CD4-positive, alpha-beta T cell treated with Interleukin-4 for 4 hours (primary cell): ENCODE measurements around the gene ARHGAP22.

Source experiments
- DNase-seq: peaks from one replicate; pipeline ENCODE4 v3.0.0-alpha.2; 2020

ARHGAP22 gene

DNA sequence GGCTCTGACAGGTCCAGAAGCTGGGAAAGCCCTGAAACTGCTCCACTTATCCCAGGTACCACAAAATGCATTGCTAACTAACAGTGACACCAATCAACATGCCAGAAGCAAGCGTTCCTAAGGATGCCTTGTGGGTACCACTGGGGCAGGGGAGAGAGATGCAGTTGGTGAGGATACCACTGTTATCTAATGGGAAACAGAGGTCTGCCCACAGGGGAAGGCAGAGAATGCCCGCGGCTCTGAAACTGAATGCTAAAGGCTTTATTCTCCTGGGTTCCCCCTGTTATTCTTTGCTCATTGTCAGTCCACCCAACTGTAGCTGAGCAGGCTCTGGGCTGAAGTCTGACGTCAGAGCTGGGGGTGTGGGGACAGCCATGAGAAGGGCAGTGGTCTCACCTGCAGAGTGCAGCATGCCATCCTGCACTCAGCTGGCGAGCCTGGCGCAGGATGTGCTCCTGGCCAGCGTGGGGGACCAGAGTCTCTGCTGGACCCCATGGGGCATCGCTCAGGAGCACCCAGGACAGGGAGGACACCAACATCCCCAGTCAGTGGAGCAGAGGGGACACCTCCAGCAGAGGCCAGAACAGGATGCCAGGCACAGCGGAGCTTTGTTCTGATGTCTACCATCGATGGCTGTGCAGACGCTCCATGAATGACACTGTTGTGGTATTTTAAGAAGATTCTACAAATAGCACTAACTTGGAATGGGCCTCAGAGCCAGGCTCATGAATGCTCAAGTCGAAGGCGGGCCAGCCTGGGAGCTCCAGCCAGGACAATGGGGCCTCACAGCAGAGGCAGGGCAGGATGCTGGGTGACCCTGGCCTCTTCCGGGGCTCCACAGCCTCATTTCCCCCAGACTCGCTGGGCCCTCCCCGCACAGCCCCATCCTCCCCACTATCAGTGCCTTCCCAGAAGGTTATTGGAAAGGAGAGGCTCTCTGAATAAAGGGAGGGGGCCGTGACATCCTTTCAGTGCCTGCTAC, 95.8 kb downstream of the ARHGAP22 start:
- no peak for DNase-seq

DNA sequence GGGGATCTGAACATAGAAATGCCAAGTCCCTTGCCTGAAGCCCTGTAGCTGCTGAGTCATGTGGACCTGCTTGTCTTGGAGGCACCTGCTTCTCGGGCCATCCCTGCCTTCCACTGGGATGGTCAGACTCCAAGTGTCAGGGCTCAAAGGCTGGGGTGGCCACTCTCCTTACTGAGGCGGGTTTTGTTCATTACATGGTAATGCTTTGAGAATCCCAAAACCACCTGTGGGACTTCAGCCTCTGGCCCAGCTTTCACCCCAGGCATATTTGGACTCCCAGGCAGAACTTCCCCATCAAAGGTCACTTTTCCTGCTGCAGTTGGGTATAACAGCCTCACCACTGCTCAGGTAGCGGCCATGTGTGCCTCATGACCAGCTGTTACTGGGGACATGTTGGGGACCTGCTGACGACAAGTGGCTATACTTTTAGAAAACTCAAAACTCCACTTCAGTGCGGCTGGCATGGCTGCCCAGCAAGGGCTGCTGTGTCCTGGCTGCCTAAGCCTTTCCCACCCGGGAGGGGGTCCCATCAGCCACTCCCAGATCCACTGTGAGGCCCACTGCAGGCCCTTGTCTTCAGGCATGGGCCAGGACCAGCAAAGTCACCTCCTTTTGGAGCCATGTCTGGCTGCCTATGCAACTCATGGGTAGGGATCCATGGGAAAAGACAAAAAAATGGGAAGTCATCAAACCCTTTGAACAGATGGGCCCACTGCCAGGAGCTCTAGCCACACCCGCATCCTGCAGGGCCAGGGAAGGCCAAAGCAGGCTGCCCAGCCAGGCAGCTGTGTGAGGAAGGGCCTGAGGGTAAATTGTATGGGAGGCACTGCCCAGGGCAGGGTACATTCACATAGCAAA, 96.7 kb downstream of the ARHGAP22 start:
- no peak for DNase-seq

DNA sequence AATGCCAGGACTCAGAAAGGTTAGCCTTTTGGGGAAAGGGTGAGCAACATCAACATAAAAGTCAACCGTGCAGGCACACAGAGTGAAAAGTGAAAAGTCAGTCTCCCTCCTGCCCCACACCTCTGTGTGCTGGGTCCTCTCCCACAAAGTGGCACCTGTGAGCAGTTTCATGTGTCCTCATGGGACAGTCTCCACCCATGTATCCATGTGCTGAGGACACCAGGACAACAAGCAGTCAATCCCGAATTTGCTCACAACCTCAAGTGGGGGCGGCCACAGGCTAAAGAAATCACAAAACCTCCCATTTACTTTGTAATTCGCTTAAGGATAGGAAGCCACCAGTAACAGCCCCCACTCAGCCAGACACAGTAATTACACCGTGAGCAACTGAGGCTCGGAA, 97.4 kb downstream of the ARHGAP22 start:
- no peak for DNase-seq

DNA sequence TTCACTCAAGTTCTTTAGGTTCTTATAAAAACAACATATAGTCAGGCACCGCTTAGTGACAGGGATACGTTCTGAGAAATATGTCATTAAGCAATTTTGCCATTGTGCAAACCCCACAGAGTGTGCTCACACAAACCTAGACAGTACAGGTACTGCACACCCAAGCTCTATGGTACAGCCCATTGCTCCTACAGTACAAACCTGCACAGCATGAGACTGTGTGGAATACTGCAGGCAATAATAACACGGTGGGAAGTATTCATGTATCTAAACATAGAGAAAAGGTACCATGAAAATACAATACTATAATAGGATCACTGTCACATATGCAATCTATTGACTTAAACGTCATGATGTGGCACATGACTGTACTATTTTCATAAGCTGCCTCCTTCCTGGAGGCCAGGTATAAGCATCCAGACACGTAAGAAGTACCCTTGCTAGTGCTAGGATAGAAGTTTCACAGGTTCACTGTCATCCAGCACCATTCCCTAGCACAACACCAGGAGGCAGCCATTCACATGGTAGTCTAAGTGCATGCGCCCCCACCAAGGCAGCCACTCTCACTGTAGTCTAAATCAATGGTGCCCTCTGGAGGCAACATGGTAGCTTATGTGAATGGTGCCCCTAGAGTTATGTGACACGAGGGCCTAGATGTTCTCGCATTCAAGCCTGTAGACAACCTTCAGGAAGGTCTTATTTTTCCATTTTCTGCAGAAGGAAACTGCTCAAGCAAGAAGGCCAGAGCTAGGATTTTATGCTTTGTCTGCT, 98.5 kb downstream of the ARHGAP22 start:
- no peak for DNase-seq

DNA sequence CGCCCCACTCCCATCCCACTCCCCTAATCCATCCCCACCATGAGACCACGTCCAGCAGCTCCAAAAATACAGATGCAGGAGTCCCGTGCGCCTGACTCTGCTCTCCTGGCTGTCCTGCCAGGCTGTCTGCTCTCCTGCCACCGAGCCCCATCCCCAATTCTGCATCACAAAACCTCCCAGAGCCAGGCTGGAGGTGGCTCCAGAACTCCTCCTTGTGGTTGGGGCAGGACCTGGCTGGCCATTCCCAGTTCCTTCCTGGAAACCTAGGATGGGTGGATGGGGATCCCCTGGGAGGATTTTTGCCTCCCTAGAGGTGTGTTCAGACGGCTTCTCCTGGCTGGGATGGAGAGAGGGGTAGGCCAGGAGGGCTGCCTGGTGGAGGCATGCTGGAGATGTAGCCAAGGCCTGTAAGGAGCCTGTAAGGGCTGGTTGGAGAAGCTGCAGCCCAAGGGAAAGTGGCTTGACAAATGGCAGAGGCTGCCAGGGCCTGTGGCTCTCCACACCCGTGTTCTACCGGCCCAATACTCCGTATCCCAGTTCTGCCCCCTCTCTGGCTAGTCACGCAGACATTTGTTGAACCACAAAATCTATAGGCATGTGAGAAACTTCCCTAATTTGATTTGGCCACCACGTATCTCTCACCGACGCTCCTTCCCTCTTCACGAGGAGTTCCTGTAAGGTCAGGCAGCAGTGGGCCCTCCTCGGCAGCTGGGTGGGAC, 99.3 kb downstream of the ARHGAP22 start:
- DNase-seq: no peak

DNA sequence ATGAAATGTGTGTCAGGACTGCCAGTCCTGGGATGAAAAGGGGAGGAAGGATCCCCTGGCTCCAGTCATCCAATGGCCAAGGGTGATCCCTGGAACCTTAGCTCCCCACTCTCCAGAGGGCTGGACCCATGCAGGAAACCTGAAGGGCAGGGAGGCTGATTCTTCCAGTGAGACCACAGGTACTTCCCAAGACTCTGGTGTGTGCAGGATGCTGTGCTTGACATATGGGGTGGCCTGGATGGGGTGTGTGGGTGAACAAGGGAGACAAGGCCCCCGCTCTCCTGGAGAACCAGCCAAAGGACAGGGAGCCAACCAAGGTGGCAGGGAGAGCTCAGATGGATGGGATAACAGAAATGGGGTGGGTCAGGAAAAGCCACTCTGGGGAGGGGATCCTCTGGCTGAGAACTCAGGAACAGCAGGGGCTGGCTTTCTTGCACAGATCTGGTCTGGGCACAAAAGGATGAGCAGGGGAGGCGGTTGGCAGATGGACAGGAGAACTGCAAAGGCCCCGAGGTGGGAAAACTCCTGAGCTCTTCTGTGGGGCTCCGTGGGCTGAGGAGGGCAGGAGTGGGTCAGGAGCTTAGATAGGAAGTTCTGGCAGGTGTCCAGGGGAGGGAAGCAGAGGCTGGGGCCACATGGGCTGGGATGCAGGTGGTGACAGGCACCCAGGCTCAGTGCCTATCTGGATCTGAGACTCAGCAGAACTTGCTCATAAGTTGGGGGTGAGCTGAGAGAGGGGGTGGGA, 100.6 kb downstream of the ARHGAP22 start:
- no peak for DNase-seq

DNA sequence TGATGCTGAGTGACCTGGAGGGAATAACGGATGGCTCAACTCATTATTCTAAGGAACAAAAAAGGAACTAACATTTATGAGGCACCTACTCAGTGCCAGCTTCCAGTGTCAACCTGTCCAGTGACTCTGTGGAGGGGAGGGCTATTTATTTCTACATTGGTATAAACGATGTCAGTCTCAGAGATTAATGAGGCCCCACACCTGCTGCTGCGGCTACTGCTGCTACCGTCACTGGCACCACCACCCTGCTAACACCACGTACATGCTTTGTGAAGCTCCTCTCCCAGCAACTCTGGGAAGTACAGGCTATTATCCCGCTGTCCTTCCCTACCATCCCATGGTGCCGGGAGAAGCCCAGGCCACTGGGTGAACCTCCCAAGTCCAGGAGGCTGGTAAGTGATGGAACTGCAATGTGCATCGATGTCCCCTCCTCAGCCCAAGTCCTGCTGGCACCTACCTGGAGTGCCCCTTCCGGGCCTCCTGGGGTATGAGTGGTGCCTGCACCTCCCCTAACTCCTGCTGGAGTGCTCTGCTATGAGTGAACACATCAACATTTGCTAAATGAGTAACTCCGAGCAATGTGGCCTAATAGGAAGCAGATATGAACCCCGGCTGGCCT, 101.5 kb downstream of the ARHGAP22 start:
- no peak for DNase-seq

DNA sequence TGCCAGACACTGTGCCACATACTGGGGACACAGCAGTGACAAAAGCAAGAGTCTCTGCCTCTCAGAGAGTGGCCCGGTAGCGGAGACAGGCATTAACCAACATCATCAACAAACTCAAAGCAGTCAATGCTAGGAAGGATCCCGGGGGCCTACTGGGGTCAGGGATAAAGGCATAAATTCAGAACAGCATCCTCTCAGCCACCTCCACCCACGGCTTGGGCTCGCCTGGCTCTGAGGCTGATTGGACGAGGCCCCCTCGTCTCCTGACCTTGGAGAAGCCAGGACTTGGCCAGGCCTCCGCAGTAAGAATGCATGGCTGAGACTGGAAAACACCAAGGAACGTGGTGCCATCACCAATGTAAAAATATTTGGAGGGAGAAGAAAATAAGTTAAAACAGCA, 102.1 kb downstream of the ARHGAP22 start:
- DNase-seq: no peak

DNA sequence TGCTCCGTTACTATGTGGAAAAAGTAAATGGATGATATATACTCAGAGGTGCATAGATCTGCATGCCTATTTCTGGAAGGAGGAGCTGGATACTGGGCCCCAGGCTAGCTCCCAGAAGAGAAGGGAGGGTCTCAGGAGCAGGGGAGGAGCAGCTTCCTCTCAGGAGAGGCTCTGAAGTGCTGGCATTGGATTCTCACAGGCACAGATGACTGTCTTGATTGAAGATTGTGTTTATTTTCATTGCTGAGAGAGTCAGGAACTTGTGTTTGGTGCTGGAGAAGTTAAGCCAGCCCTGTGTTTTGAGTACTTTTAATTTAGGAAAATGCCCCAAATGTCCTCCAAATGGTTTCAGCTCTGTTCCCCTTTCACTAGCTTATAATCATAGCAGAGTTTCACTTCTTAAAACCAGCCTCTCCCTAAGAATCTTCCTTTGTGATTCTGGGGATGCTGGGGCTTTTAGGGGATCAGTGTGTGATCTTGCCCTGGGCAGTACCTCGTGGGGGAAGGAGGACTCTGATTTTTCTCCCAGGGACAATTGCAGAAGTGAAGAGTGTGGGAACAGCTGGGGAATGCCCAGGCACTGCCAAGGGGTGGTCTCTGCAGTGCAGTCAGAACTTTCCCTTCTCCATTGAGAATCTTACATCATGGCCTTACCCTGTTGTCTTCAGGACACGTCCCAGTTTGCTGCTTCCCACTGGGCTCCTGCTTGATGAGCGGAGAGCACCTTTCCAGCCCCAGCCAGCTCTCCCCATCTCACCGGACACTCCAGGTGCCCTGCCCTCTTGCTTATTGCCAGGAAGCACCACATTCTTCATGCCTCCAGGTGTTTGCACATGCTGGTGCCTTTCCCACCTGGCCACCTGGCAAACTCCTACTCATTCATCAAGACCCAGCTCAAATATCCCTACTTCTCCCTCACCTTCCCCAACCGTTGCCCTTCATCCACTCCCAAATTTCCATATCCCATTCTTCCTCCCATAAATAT, 102.8 kb downstream of the ARHGAP22 start:
- no peak for DNase-seq

DNA sequence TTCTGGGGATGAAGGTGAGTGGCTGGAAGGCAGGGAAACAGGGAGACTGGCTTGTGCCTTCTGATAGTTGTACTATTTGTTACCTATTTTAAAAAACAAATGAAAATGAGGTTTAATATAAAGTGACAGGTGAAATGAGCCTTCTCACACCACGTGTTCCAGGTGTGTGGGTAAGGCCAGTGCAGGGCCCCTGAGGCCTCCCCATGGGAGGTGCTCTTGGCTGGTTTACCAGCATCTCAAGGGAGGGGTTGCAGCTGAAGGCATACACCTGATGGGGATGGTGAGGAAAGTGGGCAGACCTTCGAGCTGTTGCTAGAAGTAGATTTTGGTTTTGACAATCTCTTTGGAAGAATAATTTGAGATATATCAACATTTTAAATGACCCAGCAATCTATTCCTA, 103.6 kb downstream of the ARHGAP22 start:
- no peak for DNase-seq

DNA sequence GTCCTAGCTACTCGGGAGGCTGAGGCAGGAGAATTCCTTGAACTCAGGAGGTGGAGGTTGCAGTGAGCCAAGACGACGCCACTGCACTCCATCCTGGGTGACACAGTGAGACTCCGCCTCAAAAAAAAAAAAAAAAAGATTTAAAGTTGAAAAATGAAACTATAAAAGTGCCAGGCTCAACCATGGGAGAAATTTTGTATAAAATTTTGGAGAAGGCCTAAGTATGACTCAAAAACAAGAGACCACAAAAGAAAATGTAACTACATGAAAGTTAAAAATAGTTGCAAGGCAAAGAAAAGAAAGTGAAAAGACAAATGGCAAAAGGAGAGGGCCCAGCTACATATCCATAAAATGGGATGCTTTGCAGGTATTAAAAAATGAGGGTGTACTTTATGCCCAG, 104.1 kb downstream of the ARHGAP22 start:
- DNase-seq: no peak

DNA sequence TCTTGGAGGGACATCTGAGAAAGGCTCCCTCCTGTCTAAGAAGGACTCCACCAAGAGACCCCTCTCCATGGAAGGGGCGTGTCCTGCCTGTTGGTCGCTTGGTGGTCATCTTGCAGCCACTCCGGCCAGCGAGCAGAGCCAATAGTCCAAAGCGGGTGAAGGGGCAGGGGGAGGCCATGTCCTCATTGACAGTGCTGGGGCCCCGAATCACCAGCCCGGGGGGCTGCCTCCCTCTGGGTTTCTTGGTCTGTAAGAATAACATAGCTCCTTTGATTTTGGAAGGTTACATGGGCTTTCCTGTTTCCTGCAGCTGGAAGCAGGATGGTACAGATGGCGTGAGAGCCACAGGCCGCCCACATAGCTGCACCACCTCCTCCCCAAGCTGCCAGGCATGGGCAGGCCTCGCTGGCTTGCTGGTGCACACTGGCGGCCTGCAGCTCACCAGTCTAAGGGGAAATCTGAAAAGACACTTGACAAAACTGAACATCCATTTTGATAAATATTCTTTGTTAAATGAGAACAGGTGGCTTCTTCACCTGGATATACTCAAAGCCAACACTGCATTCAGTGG, 105.8 kb downstream of the ARHGAP22 start:
- no peak for DNase-seq

DNA sequence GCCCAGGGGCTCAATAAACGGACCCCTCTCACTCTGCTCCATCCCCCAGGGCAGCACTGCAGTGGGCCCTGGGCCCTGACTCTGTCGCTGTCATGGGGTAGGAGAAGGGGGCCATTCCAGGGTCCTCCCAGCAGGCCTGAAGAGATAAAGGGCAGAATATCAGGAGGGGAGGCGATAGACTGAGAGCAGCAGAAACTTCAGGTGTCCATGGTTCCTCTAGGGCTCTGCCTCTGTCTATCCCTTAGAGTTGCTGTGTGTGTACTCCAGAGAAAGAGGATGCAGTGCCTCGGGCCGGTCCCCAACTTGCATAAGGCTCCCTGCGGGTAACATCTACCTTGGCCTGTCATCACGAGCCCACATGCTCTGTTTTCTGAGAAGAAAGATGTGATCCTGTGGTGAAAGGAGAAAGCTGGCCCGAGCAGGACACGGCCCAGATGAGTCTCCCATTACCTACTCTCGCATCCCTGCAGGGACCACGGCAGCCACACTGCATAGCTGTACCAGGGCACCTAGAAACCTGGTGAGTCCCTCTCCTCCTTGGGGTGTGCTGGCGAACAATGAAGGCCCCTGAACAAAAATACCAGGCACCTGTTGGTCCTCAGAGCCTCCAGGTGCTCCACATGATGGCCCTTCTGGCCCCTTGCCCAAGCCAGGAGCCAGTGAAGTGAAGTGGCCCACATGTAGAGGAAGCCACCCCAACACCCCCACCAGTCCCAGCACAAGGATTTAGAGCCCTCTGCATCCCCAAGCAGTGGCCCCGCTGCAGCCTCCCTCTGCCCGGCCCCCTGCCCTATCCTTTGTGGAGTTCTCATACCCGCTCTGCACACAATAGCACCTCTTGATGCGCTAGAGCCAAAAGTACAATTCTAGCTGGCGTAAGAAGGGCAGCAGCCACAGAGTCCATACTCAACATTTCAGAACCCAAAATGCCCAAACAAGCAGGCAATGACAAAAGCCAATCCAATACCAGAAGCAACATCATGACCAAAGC, 106.8 kb downstream of the ARHGAP22 start:
- no peak for DNase-seq

DNA sequence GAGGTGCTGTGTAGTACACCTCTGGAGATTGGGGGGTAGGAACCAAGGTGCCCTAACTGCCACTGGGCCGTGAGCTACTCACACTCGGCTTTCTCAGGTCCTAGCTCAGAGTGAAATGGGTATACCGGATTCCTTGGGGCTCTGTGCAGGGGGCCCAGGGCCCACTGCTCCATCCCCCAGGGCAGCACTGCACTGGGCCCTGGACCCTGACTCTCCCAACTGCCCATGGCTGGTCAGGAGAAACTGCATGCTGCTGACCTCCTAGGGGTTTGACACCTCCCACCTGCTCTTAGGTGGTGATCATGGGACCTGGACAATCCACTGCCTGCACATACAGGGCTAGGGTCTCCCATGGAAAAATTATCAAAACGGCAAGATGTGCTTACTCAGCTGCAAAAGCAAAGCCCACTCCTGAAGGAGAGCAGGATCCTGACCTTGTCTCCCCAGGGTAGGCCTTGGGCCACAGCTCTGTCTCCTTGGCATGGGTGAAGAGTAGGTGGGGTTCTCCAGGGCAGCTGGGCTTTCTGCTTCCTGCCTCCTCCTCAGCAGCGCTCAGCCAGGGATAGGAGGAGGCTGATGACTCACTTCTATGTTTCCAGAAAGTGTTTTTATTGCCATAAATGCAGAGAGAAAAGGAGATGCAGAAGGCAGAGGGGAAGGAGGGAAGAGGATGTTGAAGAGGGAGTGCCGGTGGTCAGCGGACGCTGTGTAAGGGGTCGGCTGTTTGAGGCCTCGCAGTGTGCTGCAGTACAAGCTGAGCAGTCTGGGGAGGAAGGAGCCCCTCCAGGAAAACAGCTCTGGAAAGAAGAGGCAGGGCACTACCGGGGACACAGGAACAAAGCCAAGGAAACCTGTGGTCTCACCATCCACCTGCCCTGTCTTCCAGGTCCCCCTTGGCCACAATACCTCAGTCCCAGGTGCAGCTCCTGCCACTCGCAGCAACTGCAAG, 107.8 kb downstream of the ARHGAP22 start:
- no peak for DNase-seq

DNA sequence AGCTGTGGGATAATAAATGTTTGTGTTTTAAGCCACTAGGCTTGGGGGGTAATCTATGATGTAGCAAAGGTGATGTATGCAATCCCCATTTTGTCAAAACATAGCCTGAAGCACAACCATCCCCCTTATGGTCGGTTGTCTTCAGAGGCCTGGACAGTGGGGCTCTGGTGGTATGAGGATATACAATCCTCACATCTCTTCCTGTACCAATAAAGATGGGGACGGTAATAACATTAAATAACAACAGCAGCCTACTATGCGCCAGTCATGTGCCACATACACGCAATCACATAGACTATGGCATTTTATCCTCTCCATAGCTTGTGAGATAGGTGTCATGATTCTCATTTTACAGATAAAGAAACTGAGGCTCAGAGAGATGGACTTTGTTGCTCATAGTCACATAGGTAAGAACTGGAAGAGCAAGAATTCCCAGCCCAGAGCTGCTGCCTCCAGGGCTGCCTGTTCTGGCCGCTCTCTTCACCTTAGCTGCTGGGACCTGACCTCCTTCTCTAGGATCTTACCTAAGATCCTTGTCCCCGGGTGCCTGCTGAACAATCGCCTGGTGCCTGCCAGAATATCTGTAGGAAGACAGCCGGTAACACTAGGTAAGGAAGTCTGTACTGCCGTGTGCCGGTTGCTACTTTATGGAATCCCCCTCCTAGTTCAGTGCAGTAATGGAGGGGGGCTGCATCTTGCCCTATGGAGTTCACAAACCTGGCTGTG, 108.6 kb downstream of the ARHGAP22 start:
- no peak for DNase-seq
